H4 (cell line): Measurements from ENCODE around the gene MXI1. TPM values are rescaled to one million over a fixed set of nuclear protein-coding genes. Genes with fewer than 3 reads are reported as not detected.

Source experiments
- DNase-seq: peaks from one replicate; pipeline ENCODE4 v3.0.0-alpha.2; 2015; ENCODE audit warnings: low spot score
- total RNA-seq: library from RNA; depleted of rRNA; stranded (reverse); fragments of >200 nt; shearing (Covaris generic); gene quantifications from 2 replicates; pipeline ENCODE4 v1.2.3, GENCODE V29; 2014

The MXI1 gene
- total RNA-seq, 1 experiment from 2014 or later, result 16.7 TPM

- no peak for DNase-seq
Observed at GRCh38 chr10:110274647-110275046, 67.2 kb downstream of the MXI1 start.

- DNase-seq, result no peak
Observed at GRCh38 chr10:110275128-110275729, 67.8 kb downstream of the MXI1 start.

DNA sequence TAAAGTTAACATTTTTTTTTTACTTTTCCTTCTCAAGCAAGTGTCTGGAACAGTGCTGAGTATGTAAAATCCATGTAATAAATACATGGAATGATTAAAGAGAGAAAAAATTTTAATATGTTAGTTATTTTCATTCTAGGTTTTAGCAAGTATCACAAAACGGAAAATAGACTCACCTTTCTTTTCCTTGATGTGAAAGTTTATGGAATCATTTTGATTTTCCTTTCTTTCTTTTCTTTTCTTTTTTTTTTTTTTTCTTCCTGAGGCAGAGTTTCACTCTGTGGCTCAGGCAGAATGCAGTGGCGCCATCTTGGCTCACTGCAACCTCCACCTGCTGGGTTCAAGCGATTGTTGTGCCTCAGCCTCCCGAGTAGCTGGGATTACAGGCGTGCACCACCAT, 69.2 kb downstream of the MXI1 start:
- DNase-seq, result no peak

- DNase-seq, result no peak
Observed at GRCh38 chr10:110277591-110277990, 70.2 kb downstream of the MXI1 start.

GRCh38 chr10:110278562-110279406, 71.4 kb downstream of the MXI1 start:
- no peak for DNase-seq

- peak; percentile 65 for DNase-seq
Observed at GRCh38 chr10:110279407-110279986, 72.1 kb downstream of the MXI1 start.

- no peak for DNase-seq
Observed at GRCh38 chr10:110284262-110284661, 76.9 kb downstream of the MXI1 start.

- DNase-seq, result no peak
Observed at GRCh38 chr10:110285501-110285900, 78.1 kb downstream of the MXI1 start.

DNA sequence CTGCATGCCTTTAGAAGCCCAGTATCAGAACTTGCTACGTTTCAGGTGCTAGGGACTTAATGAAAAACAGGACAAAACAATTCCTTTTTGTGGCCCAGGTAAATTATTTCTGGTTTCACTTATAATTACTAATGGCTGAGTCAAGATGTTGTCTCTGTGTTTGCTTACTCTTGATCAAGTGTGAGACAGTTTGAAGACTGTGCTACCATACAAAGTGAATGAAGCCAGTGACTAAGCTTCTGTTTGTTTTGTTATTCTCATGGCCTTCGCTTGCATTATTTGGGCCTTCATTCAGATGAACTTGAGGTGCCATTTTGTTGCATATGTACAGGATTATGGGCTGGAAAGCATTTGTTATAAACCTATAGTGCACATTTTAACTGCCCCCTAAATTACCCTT, 79.4 kb downstream of the MXI1 start:
- no peak for DNase-seq

DNA sequence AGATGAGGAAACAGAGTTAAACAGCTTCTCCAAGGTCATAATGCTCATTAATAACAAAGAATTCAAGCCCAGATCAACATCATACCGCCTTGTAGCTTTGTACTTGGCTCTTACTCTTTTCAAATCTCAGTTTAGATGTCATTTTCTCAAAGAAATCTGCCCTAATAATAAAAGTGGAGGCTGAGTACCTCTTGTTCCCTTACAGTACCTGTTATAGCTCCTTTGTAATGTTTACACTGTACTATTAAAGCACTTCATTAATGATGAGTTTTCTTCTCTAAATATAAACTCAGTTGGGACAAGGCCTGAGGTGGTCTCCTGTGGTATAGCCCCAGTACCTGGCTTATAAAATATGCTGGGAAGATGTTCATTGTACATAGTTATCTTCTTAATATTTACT, 89.6 kb downstream of the MXI1 start:
- no peak for DNase-seq

GRCh38 chr10:110300486-110300986, 93.1 kb downstream of the MXI1 start:
- DNase-seq, result no peak

DNA sequence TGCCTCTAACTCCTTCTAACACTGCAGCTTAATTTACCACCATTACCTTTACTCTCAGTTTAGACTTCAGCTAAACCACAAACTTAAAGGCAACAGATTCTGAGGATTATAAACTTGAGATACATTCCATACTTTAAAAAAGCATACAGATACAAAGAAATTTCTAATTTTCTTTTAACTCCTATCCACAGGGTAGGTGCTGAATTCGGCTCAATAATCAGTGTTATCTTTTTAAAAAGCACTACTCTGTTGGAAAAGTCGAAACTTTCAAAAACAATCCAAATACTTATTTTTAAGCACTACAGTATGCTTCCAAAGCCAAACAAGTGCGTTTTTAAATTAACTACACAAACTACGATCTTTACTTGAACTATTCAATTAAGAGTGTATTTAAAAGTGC, 96.3 kb downstream of the MXI1 start:
- no peak for DNase-seq

DNA sequence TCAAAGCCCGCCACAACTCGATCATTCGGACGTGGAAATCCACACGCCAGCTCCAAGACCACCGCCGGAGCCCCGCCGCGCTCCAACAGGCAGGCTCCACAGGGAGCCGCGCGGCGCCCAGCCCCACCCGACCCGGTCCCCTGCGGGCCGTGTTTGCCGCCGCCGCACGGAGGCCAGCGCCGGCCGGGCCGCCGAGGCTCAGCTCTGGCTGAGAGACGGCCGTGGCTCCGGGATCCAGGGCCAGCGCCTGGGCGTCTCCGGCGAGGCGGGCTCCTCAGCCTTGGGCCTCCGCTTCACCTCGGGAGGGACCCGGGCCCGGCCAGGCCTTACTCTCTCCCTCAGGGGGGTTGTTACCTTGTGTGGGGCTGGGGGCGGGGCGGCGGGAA, 97.0 kb downstream of the MXI1 start:
- DNase-seq, result no peak

DNA sequence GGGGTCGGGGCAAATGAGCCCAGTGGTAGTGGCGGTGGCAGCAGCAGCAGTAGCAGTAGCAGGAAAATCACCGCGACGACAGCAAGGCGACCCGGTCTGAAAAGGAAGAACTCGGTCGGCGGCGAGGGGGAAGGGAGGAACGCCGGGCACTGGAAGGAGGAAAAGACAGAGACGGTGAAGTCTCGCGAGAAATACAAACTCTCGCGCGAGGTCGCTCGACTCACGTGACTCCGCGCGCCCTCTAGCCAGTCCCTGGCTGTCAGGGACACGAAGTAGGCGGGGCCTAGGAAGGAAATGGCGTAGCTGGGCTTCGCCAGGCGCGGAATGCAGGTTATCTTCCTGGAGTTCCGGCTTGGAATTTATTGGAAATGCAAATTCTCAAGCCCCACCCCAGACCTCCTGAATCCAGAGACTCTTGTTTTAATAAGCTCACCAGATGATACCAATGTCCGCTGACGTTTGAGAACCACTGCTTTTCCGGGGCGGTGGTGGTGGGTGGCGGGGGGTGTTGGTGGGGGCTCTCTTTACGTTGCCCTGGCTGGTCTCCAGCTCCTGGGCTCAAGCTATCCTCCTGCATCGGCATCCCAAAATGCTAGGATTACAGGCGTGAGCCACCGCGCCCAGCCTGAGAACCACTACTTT, 97.5 kb downstream of the MXI1 start, which contains the start of gene SMNDC1:
TSS of gene SMNDC1 (minus strand) at position 141 of the 642 bp plus-strand sequence. CDS start 1,333 bp downstream, outside the sequence.
- DNase-seq, result peak; percentile 98

DNA sequence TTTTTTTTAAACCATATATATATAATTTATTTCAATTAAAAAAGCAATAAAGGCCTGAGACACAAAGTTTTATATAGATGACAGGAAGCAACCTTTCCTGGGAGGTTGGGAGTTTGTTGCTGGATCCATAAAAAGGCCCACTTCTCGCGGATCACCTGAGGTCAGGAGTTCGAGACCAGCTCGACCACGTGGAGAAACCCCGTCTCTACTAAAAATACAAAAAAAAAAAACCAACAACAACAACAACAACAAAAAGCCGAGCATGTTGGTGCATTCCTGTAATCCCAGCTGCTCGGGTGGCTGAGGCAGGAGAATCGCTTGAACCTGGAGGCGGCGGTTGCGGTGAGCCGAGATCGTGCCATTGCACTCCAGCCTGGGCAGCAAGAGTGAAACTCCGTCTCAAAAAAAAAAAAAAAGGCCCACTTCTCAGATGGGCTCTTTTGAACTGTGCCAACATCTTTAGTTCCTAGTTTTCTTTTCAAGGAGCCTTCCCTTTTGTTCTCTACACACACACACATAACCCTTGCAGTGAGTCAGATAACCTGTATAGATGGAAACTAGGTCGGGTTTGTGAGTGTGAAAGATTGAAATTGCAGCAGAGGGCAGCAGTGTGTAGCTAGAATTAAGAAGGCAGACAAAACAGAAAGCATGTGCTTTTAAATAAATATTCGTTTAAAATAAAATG, 98.5 kb downstream of the MXI1 start:
- peak; percentile 90 for DNase-seq

DNA sequence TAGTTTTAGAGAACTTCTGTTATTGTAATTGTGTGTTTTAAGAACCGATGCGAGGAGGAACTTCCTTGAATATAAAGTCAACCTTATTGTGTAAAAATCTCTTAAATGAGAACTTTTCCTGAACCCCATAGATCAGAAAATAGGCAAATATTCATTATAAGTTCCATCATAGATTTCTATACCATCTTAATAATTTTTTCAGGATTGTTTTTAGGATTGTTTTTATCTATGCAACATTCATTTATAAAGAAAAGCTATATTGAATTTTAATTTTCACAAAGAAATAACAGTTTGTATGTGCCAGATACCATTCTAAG, 99.0 kb downstream of the MXI1 start:
- no peak for DNase-seq

- DNase-seq, result no peak
Observed at GRCh38 chr10:110307805-110308204, 100.4 kb downstream of the MXI1 start.

- no peak for DNase-seq
Observed at GRCh38 chr10:110310741-110311140, 103.3 kb downstream of the MXI1 start.

GRCh38 chr10:110311357-110311949, 104.0 kb downstream of the MXI1 start:
- DNase-seq, result peak; percentile 60

- no peak for DNase-seq
Observed at GRCh38 chr10:110312206-110312605, 104.8 kb downstream of the MXI1 start.

GRCh38 chr10:110313674-110314073, 106.3 kb downstream of the MXI1 start:
- no peak for DNase-seq
